Esophagus squamous epithelium (tissue), 4 donors: ENCODE data around the gene ZNF273.

Source experiments
- POLR2A ChIP-seq, 4 donors: fragments of 450-650 bp; IDR thresholded peaks; one replicate each; pipeline ENCODE4 v1.6.1; 2017; ENCODE audit warnings: antibody characterized with exemption in 4 of 4, mild to moderate bottlenecking in 4 of 4, moderate library complexity in 3 of 4
- TF ChIP-seq, protein P1 (sequence below), 6 experiments: fragments of 450-650 bp in 4 of 6; fragments of 200-600 bp in 2 of 6; sonication (generic) in 2 of 6; IDR thresholded peaks; one replicate each; pipeline ENCODE4 v1.5.1; 2016 to 2019; ENCODE audit warnings: antibody characterized with exemption in 6 of 6, mild to moderate bottlenecking in 4 of 6, moderate library complexity in 4 of 6

DNA sequence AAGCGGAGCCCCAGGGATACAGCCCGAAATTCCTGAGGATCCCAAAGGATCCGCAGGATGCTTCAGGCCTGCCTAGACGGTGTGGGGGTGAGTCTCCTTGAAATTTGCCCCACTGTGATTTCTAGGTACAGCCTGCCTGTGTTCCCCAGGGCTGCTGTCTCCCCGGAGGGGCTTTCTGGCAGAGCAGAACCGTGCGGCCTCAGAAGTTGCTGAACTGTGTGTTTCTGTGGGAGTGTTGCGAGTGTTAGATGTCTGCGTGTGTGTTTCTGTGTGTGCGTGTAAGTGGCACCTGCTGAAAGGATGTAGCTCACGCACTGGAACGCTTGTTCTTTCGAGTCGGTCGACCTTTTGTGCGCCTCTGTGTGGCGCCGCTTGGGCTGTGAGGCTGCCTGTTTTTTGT lies 27.8 kb upstream of the ZNF273 start:
- TF ChIP-seq, protein P1, sequence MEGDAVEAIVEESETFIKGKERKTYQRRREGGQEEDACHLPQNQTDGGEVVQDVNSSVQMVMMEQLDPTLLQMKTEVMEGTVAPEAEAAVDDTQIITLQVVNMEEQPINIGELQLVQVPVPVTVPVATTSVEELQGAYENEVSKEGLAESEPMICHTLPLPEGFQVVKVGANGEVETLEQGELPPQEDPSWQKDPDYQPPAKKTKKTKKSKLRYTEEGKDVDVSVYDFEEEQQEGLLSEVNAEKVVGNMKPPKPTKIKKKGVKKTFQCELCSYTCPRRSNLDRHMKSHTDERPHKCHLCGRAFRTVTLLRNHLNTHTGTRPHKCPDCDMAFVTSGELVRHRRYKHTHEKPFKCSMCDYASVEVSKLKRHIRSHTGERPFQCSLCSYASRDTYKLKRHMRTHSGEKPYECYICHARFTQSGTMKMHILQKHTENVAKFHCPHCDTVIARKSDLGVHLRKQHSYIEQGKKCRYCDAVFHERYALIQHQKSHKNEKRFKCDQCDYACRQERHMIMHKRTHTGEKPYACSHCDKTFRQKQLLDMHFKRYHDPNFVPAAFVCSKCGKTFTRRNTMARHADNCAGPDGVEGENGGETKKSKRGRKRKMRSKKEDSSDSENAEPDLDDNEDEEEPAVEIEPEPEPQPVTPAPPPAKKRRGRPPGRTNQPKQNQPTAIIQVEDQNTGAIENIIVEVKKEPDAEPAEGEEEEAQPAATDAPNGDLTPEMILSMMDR (IDR thresholded peaks at IDR 0.05): no peak
- no peak for TF ChIP-seq POLR2A (IDR thresholded peaks at IDR 0.05)
